Spleen (tissue), 7 donors: ENCODE data around the gene GFPT2.

Experiments
- CTCF ChIP-seq, 11 experiments: fragments of 200-600 bp in 7 of 11; fragments of 450-650 bp in 4 of 11; sonication (generic) in 4 of 11; IDR thresholded peaks in 8 of 11; conservative IDR thresholded peaks in 3 of 11; 1 replicate in 7 of 11; 2 replicates in 4 of 11; pipeline versions ENCODE4 v1.4.0 to v1.8.0; 2016 to 2021; ENCODE audit warnings: antibody characterized with exemption in 11 of 11, inconsistent platforms in 4 of 11, mild to moderate bottlenecking in 1 of 11
- POLR2A ChIP-seq, 3 donors: fragments of 450-650 bp; IDR thresholded peaks; one replicate each; pipeline ENCODE4 v1.5.1; 2017; ENCODE audit warnings: antibody characterized with exemption in 3 of 3, mild to moderate bottlenecking in 1 of 3
- POLR2AphosphoS5 ChIP-seq, 3 donors: sonication (generic); formaldehyde crosslinking; IDR thresholded peaks; one replicate each; pipeline ENCODE4 v1.5.1; 2017; ENCODE audit warnings: antibody characterized with exemption in 3 of 3
- donor health status: DM: no; HTN: no; CAD: no; lungs with moderate emphysema.
- donor health status: DM: no; HTN: no; CAD: no.
- donor health status: DM: no; HTN: no; CAD: no.

- TF ChIP-seq POLR2AphosphoS5 (IDR thresholded peaks at IDR 0.05) (no peak), CTCF (IDR thresholded peaks at IDR 0.05 in 8 of 11, conservative IDR thresholded peaks at IDR 0.05 in 3 of 11) (no peak), POLR2A (IDR thresholded peaks at IDR 0.05) (no peak)
These were observed 48.2 kb upstream of the GFPT2 start for GRCh38 chr5:180401229-180401907.
